Peyer's patch (tissue), 4 donors: ENCODE measurements around the gene PCNT. TPM values are rescaled to one million over a fixed set of nuclear protein-coding genes. Genes with fewer than 3 reads are reported as not detected.

ENCODE experiments used
- DNase-seq, 3 donors: peaks; one replicate each; pipeline ENCODE4 v3.0.0-alpha.2; 2017 to 2019
- H3K27ac ChIP-seq, 4 donors: fragments of 200-600 bp; sonication (generic); one replicate each; pipeline ENCODE4 v1.5.1; 2016 to 2019
- H3K27me3 ChIP-seq, 2 donors: fragments of 200-600 bp; sonication (generic); one replicate each; pipeline ENCODE4 v1.5.1; 2019
- H3K36me3 ChIP-seq, 3 donors: fragments of 200-600 bp; sonication (generic); one replicate each; pipeline ENCODE4 v1.5.1; 2016 to 2019
- H3K4me1 ChIP-seq, 4 donors: fragments of 200-600 bp; sonication (generic); one replicate each; pipeline ENCODE4 v1.5.1; 2016 to 2019
- H3K4me3 ChIP-seq, 4 donors: fragments of 200-600 bp; sonication (generic); 1 replicate in 3 of 4; 2 replicates in 1 of 4; pipeline ENCODE4 v1.5.1; 2016 to 2019; ENCODE audit warnings: mild to moderate bottlenecking in 1 of 4
- H3K9me3 ChIP-seq, 4 donors: fragments of 200-600 bp; sonication (generic); one replicate each; pipeline ENCODE4 v1.5.1; 2016 to 2019; ENCODE audit warnings: mild to moderate bottlenecking in 1 of 4
- CTCF ChIP-seq, 6 experiments: fragments of 450-650 bp in 4 of 6; fragments of 200-600 bp in 2 of 6; sonication (generic) in 1 of 6; IDR thresholded peaks; one replicate each; pipeline ENCODE4 v1.5.1; 2017 to 2019; ENCODE audit warnings: antibody characterized with exemption in 6 of 6, mild to moderate bottlenecking in 3 of 6, moderate library complexity in 1 of 6
- POLR2A ChIP-seq, 2 donors: fragments of 450-650 bp; IDR thresholded peaks; one replicate each; pipeline ENCODE4 v1.5.1; 2017; ENCODE audit warnings: antibody characterized with exemption in 2 of 2, mild to moderate bottlenecking in 2 of 2, moderate library complexity in 2 of 2
- total RNA-seq, 4 donors: library from RNA; depleted of rRNA; stranded (reverse); fragments of >200 nt; gene quantifications; one replicate each; pipeline ENCODE4 v1.1.0, GENCODE V29; 2016

The PCNT gene
- total RNA-seq, 4 donors from 2014 or later, result 29.2 to 119 (median 59.5) TPM

GRCh38 chr21:46346296-46347202, 22.6 kb downstream of the PCNT start:
- no peak overlapping the region for H3K27ac ChIP-seq
- TF ChIP-seq CTCF (IDR thresholded peaks at IDR 0.05) (no peak), POLR2A (IDR thresholded peaks at IDR 0.05) (no peak)
- no peak for DNase-seq
- no peak overlapping the region for H3K4me3 ChIP-seq
- H3K36me3 ChIP-seq, result peaks cover 0 to 61% (median 0%) of the 10 kb centered on the region in 3 donors
- H3K9me3 ChIP-seq, result no peaks in the 10 kb centered on the region
- no peaks in the 10 kb centered on the region for H3K4me1 ChIP-seq
- H3K27me3 ChIP-seq, result no peaks in the 10 kb centered on the region

GRCh38 chr21:46347203-46347550, 23.2 kb downstream of the PCNT start:
- no peak for DNase-seq
- no peaks in the 10 kb centered on the region for H3K9me3 ChIP-seq
- H3K27ac ChIP-seq, result no peak overlapping the region
- H3K27me3 ChIP-seq, result no peaks in the 10 kb centered on the region
- no peaks in the 10 kb centered on the region for H3K4me1 ChIP-seq
- H3K36me3 ChIP-seq, result peaks cover 0 to 68% (median 0%) of the 10 kb centered on the region in 3 donors
- no peak overlapping the region for H3K4me3 ChIP-seq
- TF ChIP-seq CTCF (IDR thresholded peaks at IDR 0.05) (no peak), POLR2A (IDR thresholded peaks at IDR 0.05) (no peak)

GRCh38 chr21:46347791-46348381, 23.9 kb downstream of the PCNT start:
- Histone ChIP-seq H3K27ac (no peak overlapping the region), H3K36me3 (peaks cover 0 to 75% (median 0%) of the 10 kb centered on the region in 3 donors), H3K4me3 (no peak overlapping the region), H3K27me3 (no peaks in the 10 kb centered on the region), H3K4me1 (no peaks in the 10 kb centered on the region), H3K9me3 (no peaks in the 10 kb centered on the region)
- no peak for TF ChIP-seq POLR2A (IDR thresholded peaks at IDR 0.05)
- no peak for TF ChIP-seq CTCF (IDR thresholded peaks at IDR 0.05)
- DNase-seq, result no peak

GRCh38 chr21:46349134-46349760, 25.3 kb downstream of the PCNT start:
- H3K9me3 ChIP-seq, result no peaks in the 10 kb centered on the region
- H3K36me3 ChIP-seq, result peaks cover 0 to 88% (median 0%) of the 10 kb centered on the region in 3 donors
- no peak for TF ChIP-seq CTCF (IDR thresholded peaks at IDR 0.05)
- H3K27me3 ChIP-seq, result no peaks in the 10 kb centered on the region
- no peak overlapping the region for H3K4me3 ChIP-seq
- DNase-seq, result no peak
- H3K27ac ChIP-seq, result no peak overlapping the region
- H3K4me1 ChIP-seq, result no peaks in the 10 kb centered on the region

- no peak for DNase-seq
- no peak for TF ChIP-seq CTCF (IDR thresholded peaks at IDR 0.05)
- no peak for TF ChIP-seq POLR2A (IDR thresholded peaks at IDR 0.05)
- H3K4me1 ChIP-seq, result no peaks in the 10 kb centered on the region
- H3K36me3 ChIP-seq, result peaks cover 0 to 100% (median 0%) of the 10 kb centered on the region in 3 donors
- no peaks in the 10 kb centered on the region for H3K27me3 ChIP-seq
- H3K9me3 ChIP-seq, result no peaks in the 10 kb centered on the region
- no peak overlapping the region for H3K4me3 ChIP-seq
- no peak overlapping the region for H3K27ac ChIP-seq
Measured at GRCh38 chr21:46350571-46350970, 26.6 kb downstream of the PCNT start.
